Effector CD4-positive, alpha-beta T cell (primary cell): ENCODE results near the gene RFT1.

ENCODE experiments used
- DNase-seq: peaks from one replicate; pipeline ENCODE4 v3.0.0-alpha.2; 2020
- total RNA-seq: gene quantifications from one replicate; lab custom pipeline; 2026; lab: John Stamatoyannopoulos, UW

Gene RFT1
- 20.6 reads per million, percentile 47 among the genes with 10 or more reads in this experiment for total RNA-seq

GRCh38 chr3:53130179-53131061 lies at the start of gene RFT1:
RFT1 (minus strand) TSS chr3:53130435; CDS start chr3:53130400, 35 bp downstream.
- peak; percentile 100 for DNase-seq

- DNase-seq: no peak
Measured at GRCh38 chr3:53179580-53179979, 49.3 kb upstream of the RFT1 start.

- no peak for DNase-seq
Measured at GRCh38 chr3:53178246-53178645, 48.0 kb upstream of the RFT1 start.

- DNase-seq: no peak
Measured at GRCh38 chr3:53175613-53176540, 45.6 kb upstream of the RFT1 start.

- no peak for DNase-seq
Measured at GRCh38 chr3:53174346-53175250, 44.4 kb upstream of the RFT1 start.

- no peak for DNase-seq
Measured at GRCh38 chr3:53173107-53173506, 42.9 kb upstream of the RFT1 start.

- DNase-seq: no peak
Measured at GRCh38 chr3:53171827-53172505, 41.7 kb upstream of the RFT1 start.

GRCh38 chr3:53171064-53171418 lies 40.8 kb upstream of the RFT1 start:
- no peak for DNase-seq

- DNase-seq: no peak
Measured at GRCh38 chr3:53170325-53171063, 40.3 kb upstream of the RFT1 start.

GRCh38 chr3:53169832-53170324 lies 39.6 kb upstream of the RFT1 start:
- no peak for DNase-seq

- no peak for DNase-seq
Measured at GRCh38 chr3:53169045-53169831, 39.0 kb upstream of the RFT1 start.

GRCh38 chr3:53168175-53168923 lies 38.1 kb upstream of the RFT1 start:
- DNase-seq: no peak

GRCh38 chr3:53167418-53168174 lies 37.4 kb upstream of the RFT1 start:
- no peak for DNase-seq

GRCh38 chr3:53166781-53167291 lies 36.6 kb upstream of the RFT1 start:
- no peak for DNase-seq

- no peak for DNase-seq
Measured at GRCh38 chr3:53166206-53166605, 36.0 kb upstream of the RFT1 start.

GRCh38 chr3:53164911-53165310 lies 34.7 kb upstream of the RFT1 start:
- no peak for DNase-seq

GRCh38 chr3:53163444-53164387 lies 33.5 kb upstream of the RFT1 start:
- DNase-seq: no peak
